Mucosa of rectum (tissue), 2 donors: ENCODE measurements around the gene TEX11.
"Not testable (repeated sequence)": the region's sequence is repeated elsewhere in the genome, so short reads cannot be mapped to it uniquely, and the experiment has no call there.

Source experiments
- H3K27ac ChIP-seq, 2 donors: one replicate each; pipeline ENCODE4 v1.7.0; 2013; ENCODE audit warnings: inconsistent platforms in 2 of 2, low read depth in 2 of 2, low read length in 2 of 2
- H3K27me3 ChIP-seq, 2 donors: one replicate each; pipeline ENCODE4 v1.7.0; 2013; ENCODE audit warnings: low read length in 2 of 2; ENCODE audit not compliant: control insufficient read depth in 2 of 2, insufficient read depth in 2 of 2
- H3K36me3 ChIP-seq, 2 donors: one replicate each; pipeline ENCODE4 v1.7.0; 2013; ENCODE audit warnings: low read length in 2 of 2; ENCODE audit not compliant: control insufficient read depth in 2 of 2, insufficient read depth in 2 of 2
- H3K4me1 ChIP-seq, 2 donors: one replicate each; pipeline ENCODE4 v1.7.0; 2013; ENCODE audit warnings: low read length in 2 of 2, mild to moderate bottlenecking in 1 of 2; ENCODE audit not compliant: control insufficient read depth in 2 of 2, insufficient read depth in 2 of 2
- H3K4me3 ChIP-seq, 2 donors: one replicate each; pipeline ENCODE4 v1.7.0; 2013; ENCODE audit warnings: low read length in 2 of 2
- H3K9ac ChIP-seq, 2 donors: one replicate each; pipeline ENCODE4 v1.7.0; 2013; ENCODE audit warnings: low read length in 2 of 2, low read depth in 1 of 2, mild to moderate bottlenecking in 1 of 2
- H3K9me3 ChIP-seq, 2 donors: one replicate each; pipeline ENCODE4 v1.7.0; 2013; ENCODE audit warnings: low read length in 2 of 2; ENCODE audit not compliant: control insufficient read depth in 2 of 2
- donor health status: healthy.
- donor health status: Normal muscosa, but diverticular disease.

TEX11 gene

DNA sequence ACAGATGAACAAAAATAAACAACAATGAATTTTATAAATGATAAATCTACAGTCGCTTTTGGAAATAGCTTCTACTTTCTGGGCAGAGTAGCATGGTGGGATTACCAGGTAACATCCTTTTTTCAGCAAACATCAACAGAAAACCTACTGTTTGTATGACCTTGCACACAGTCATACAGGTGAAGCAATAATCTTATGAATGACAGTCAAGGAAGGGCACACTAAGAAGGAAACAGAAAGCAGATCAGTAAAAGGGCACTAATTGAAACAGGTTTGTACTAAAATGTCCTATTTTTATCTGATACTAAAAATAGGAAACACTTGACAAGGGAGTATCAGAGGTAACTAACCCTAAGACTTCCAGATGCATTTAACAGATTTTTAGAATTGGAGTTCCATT, 355.0 kb downstream of the TEX11 start:
- H3K9ac ChIP-seq: no peak overlapping the region
- H3K36me3 ChIP-seq: no peaks in the 10 kb centered on the region
- H3K27ac ChIP-seq: peak overlapping the region; percentile 34 to 46
- H3K4me3 ChIP-seq: no peak overlapping the region
- H3K9me3 ChIP-seq: no peaks in the 10 kb centered on the region
- peaks cover 0 to 3% of the 10 kb centered on the region in 2 donors for H3K4me1 ChIP-seq
- peaks cover 0 to 3% of the 10 kb centered on the region in 2 donors for H3K27me3 ChIP-seq

DNA sequence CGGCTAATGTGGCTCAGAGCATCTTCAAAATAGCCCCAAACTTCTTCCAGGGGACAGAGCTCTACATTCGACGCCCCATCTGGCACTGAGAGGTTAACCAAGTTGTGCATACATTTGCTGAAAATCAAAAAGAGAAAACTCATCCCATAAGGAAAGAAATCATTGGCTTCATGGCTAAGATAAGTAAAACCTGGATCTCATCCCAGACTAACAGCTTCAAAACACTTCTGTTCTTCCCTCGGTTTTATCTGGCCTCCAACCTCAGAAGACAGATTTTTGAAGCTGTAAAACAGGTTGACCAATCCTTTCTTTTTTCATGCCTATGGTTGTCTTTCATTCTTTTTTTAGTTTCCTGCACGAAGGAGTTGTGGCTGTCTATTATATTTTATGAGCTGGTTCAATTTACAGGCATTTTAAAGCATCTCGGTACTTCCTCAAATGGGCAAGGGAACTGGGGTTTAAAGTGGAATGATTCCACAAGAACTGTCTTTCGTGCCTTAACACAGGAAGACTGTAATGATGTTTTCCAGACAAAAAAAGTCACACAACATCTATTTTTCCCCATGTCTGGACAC, 356.3 kb downstream of the TEX11 start:
- Histone ChIP-seq H3K9ac (no peak overlapping the region), H3K27ac (peak overlapping the region; percentile 45 to 46), H3K4me1 (peaks cover 0 to 3% of the 10 kb centered on the region in 2 donors), H3K9me3 (no peaks in the 10 kb centered on the region), H3K27me3 (peaks cover 0 to 3% of the 10 kb centered on the region in 2 donors), H3K36me3 (no peaks in the 10 kb centered on the region), H3K4me3 (no peak overlapping the region)

GRCh38 chrX:70549429-70549828, 359.1 kb downstream of the TEX11 start:
- H3K4me3 ChIP-seq: no peak overlapping the region

GRCh38 chrX:70535198-70535597, 373.3 kb downstream of the TEX11 start:
- Histone ChIP-seq H3K4me3 (no peak overlapping the region), H3K9ac (no peak overlapping the region), H3K4me1 (no peaks in the 10 kb centered on the region), H3K27me3 (peaks cover 0 to 5% of the 10 kb centered on the region in 2 donors), H3K27ac (peak overlapping the region; percentile 60 to 61), H3K9me3 (no peaks in the 10 kb centered on the region), H3K36me3 (no peaks in the 10 kb centered on the region)

More at GRCh38 chrX:70549429-70549828, 359.1 kb downstream of the TEX11 start:
- H3K27ac ChIP-seq: no peak overlapping the region
- peaks cover 0 to 3% of the 10 kb centered on the region in 2 donors for H3K4me1 ChIP-seq
- H3K9ac ChIP-seq: no peak overlapping the region
- H3K36me3 ChIP-seq: no peaks in the 10 kb centered on the region
- peaks cover 0 to 3% of the 10 kb centered on the region in 2 donors for H3K27me3 ChIP-seq
- no peaks in the 10 kb centered on the region for H3K9me3 ChIP-seq

DNA sequence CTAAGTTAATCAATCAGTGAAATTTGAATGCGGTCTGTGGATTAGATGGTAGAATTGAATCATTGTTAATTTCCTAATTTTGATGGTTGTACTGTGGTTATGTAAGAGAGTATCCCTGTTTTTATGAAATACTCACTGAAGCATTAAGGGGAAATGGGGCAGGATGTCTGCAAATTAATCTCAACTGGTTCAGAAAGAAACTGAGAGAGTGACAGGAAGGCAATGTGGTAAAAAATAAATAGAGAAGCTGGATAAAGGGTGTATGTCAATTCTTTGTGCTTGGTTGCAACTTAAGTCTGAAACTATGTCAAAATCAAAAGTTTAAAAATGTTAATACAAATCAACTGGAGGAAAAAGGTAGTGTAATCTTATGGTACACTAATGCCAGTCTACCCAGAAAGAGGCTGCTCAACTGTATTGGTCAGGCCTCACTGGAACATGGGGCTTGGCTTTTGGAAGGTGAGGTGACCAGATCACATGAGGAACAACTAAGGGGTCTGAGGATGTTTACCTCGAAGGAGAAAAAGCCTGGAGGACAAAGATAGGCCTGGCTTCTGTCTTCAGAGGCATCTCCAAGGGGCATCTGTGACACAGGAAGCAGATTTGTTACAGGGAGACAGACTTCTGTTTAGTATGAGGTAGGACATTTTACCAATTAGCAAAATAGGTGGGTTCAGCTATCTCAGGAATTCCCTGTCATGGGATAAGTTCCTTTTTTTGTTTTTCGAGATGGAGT, 380.7 kb downstream of the TEX11 start:
- no peaks in the 10 kb centered on the region for H3K36me3 ChIP-seq
- no peaks in the 10 kb centered on the region for H3K4me1 ChIP-seq
- no peak overlapping the region for H3K4me3 ChIP-seq
- H3K27ac ChIP-seq: no peak overlapping the region
- H3K27me3 ChIP-seq: peaks cover 0 to 8% of the 10 kb centered on the region in 2 donors
- no peak overlapping the region for H3K9ac ChIP-seq
- H3K9me3 ChIP-seq: no peaks in the 10 kb centered on the region

DNA sequence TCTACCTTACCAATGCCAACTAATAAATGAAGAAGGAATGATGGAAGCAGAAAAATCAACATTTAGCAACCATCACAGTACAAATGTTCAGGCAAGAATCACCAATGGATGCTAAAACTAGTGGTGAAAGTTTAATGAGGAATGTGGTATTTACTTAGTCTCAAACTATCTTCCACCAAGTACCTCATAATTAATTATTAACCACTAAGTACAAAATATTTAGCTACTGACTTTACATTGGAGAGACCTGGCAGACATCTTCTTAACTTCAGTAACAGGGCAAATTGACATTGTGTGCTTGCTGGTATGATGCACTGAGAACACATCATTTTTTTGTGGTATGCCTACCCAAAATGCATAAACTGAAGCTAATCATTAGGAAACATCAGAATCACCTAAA, 381.5 kb downstream of the TEX11 start:
- Histone ChIP-seq H3K4me3 (no peak overlapping the region), H3K27me3 (peaks cover 0 to 8% of the 10 kb centered on the region in 2 donors), H3K36me3 (no peaks in the 10 kb centered on the region), H3K4me1 (no peaks in the 10 kb centered on the region), H3K9ac (no peak overlapping the region), H3K9me3 (no peaks in the 10 kb centered on the region), H3K27ac (no peak overlapping the region)

DNA sequence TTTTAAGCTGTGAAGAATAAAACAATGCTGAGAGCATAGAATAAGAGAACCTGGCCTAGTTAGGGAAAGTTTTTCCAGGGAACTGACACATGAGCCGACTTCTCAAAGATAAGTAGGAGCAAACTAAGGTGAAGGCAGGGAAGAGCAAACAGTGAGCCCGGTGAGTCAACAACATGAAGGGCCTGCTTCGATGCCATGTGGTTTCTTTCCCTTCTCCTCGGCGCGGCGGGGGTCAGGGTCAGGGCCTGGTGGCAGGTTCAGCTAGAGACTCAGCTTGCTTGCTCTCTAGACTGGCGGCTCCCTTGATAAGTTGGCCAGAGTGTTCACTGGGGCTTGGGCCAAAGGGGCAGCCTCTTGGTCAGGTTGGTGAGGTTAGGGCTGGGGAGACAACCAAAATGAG, 382.8 kb downstream of the TEX11 start:
- Histone ChIP-seq H3K4me3 (no peak overlapping the region), H3K27ac (no peak overlapping the region), H3K9ac (no peak overlapping the region), H3K4me1 (no peaks in the 10 kb centered on the region), H3K36me3 (no peaks in the 10 kb centered on the region), H3K9me3 (no peaks in the 10 kb centered on the region), H3K27me3 (peaks cover 0 to 3% of the 10 kb centered on the region in 2 donors)

- H3K9ac ChIP-seq, H3K4me3 ChIP-seq, H3K36me3 ChIP-seq, H3K27ac ChIP-seq, H3K4me1 ChIP-seq, H3K27me3 ChIP-seq, H3K9me3 ChIP-seq: not testable (repeated sequence)
Observed at GRCh38 chrX:70515692-70516091, 392.8 kb downstream of the TEX11 start.

GRCh38 chrX:70515270-70515669, 393.2 kb downstream of the TEX11 start:
- H3K9me3 ChIP-seq, H3K4me1 ChIP-seq, H3K4me3 ChIP-seq, H3K9ac ChIP-seq, H3K27ac ChIP-seq, H3K36me3 ChIP-seq, H3K27me3 ChIP-seq: not testable (repeated sequence)

- peaks cover 0 to 6% of the 10 kb centered on the region in 2 donors for H3K4me1 ChIP-seq
- H3K9me3 ChIP-seq: no peaks in the 10 kb centered on the region
- no peak overlapping the region for H3K27ac ChIP-seq
- no peaks in the 10 kb centered on the region for H3K27me3 ChIP-seq
- no peak overlapping the region for H3K9ac ChIP-seq
- no peak overlapping the region for H3K4me3 ChIP-seq
- H3K36me3 ChIP-seq: peaks cover 0 to 5% of the 10 kb centered on the region in 2 donors
Observed at GRCh38 chrX:70509078-70509477, 399.4 kb downstream of the TEX11 start.
